Measurements from ENCODE around the gene BAIAP2L2.

GRCh38 chr22:38131399-38131798, 20.9 kb upstream of the BAIAP2L2 start:
- no peak for TF ChIP-seq CTCF (IDR thresholded peaks at IDR 0.05; ENCODE audit: insufficient read depth, low read length)
- TF ChIP-seq REST (IDR thresholded peaks at IDR 0.05; ENCODE audit: insufficient replicate concordance, low read depth), result no peak
- no peak for TF ChIP-seq GABPA (IDR thresholded peaks at IDR 0.05; ENCODE audit: low read depth)
- no peak for TF ChIP-seq POLR2AphosphoS5 (IDR thresholded peaks at IDR 0.05; ENCODE audit: low read depth)

Measured in HL-60 (cell line).